ENCODE measurements around the gene LRFN5.
"Not testable (repeated sequence)": the region's sequence is repeated elsewhere in the genome, so short reads cannot be mapped to it uniquely, and the experiment has no call there.

Gene LRFN5

GRCh38 chr14:41636492-41637392 is 30.1 kb downstream of the LRFN5 start:
- DNase-seq (ENCODE audit: low spot score): no peak

- DNase-seq (ENCODE audit: low spot score): no peak
Measured at GRCh38 chr14:41641690-41642089, 35.0 kb downstream of the LRFN5 start.

- DNase-seq (ENCODE audit: low spot score): no peak
Measured at GRCh38 chr14:41642367-41642766, 35.7 kb downstream of the LRFN5 start.

- no peak for DNase-seq (ENCODE audit: low spot score)
Measured at GRCh38 chr14:41642789-41643188, 36.1 kb downstream of the LRFN5 start.

- no peak for DNase-seq (ENCODE audit: low spot score)
Measured at GRCh38 chr14:41644606-41645005, 37.9 kb downstream of the LRFN5 start.

GRCh38 chr14:41650802-41651201 is 44.1 kb downstream of the LRFN5 start:
- no peak for DNase-seq (ENCODE audit: low spot score)

GRCh38 chr14:41654196-41654595 is 47.5 kb downstream of the LRFN5 start:
- DNase-seq (ENCODE audit: low spot score): no peak

- no peak for DNase-seq (ENCODE audit: low spot score)
Measured at GRCh38 chr14:41662780-41663472, 56.2 kb downstream of the LRFN5 start.

GRCh38 chr14:41663473-41663850 is 56.8 kb downstream of the LRFN5 start:
- no peak for DNase-seq (ENCODE audit: low spot score)

- no peak for DNase-seq (ENCODE audit: low spot score)
Measured at GRCh38 chr14:41666301-41666700, 59.6 kb downstream of the LRFN5 start.

- DNase-seq (ENCODE audit: low spot score): no peak
Measured at GRCh38 chr14:41668356-41668755, 61.7 kb downstream of the LRFN5 start.

GRCh38 chr14:41673601-41674000 is 66.9 kb downstream of the LRFN5 start:
- not testable (repeated sequence) for DNase-seq (ENCODE audit: low spot score)

- not testable (repeated sequence) for DNase-seq (ENCODE audit: low spot score)
Measured at GRCh38 chr14:41674511-41674971, 67.9 kb downstream of the LRFN5 start.

- no peak for DNase-seq (ENCODE audit: low spot score)
Measured at GRCh38 chr14:41699486-41699885, 92.8 kb downstream of the LRFN5 start.

GRCh38 chr14:41718477-41719166 is 111.9 kb downstream of the LRFN5 start:
- no peak for DNase-seq (ENCODE audit: low spot score)

GRCh38 chr14:41739203-41739602 is 132.5 kb downstream of the LRFN5 start:
- DNase-seq (ENCODE audit: low spot score): no peak

GRCh38 chr14:41743140-41743539 is 136.5 kb downstream of the LRFN5 start:
- no peak for DNase-seq (ENCODE audit: low spot score)

GRCh38 chr14:41749429-41749828 is 142.8 kb downstream of the LRFN5 start:
- DNase-seq (ENCODE audit: low spot score): no peak

- DNase-seq (ENCODE audit: low spot score): not testable (repeated sequence)
Measured at GRCh38 chr14:41750575-41750974, 143.9 kb downstream of the LRFN5 start.

- no peak for DNase-seq (ENCODE audit: low spot score)
Measured at GRCh38 chr14:41758011-41758665, 151.5 kb downstream of the LRFN5 start.

- DNase-seq (ENCODE audit: low spot score): no peak
Measured at GRCh38 chr14:41761204-41761603, 154.5 kb downstream of the LRFN5 start.

GRCh38 chr14:41766772-41767171 is 160.1 kb downstream of the LRFN5 start:
- DNase-seq (ENCODE audit: low spot score): no peak

Data from kidney capillary endothelial cell (primary cell).